Measurements from ENCODE around the gene LYSET. TPM values are rescaled to one million over a fixed set of nuclear protein-coding genes. Genes with fewer than 3 reads are reported as not detected.
"Not testable (repeated sequence)": the region's sequence is repeated elsewhere in the genome, so short reads cannot be mapped to it uniquely, and the experiment has no call there.

Gene LYSET
- total RNA-seq, 1 donor from 2014 or later: 31.1 TPM

DNA sequence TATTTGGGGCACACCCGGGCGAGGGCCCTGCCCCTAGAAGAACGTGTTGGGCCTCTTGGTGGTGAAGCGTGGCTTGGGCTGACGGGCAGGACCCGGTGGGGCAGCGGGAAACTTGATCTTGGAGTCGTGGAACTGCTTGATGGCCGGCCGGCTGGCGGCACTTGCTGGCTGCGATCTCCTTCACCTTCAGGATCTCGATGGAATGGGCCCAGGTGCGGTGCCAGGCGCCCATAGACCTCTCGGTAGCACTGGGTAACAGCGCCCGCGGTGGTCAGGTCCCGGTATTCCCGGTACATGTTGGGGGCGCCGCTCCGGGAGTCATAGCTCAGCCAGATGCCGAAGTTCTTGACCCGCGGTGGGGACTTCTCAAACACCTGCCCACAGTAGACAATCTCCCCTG, 38.4 kb downstream of the LYSET start:
- DNase-seq (ENCODE audit: low read depth, low spot score): no peak
- Mint-ChIP-seq H3K27me3 (ENCODE audit: low read depth) (no peaks in the 10 kb centered on the region), H3K27ac (ENCODE audit: unreplicated experiment) (no peak overlapping the region), H3K4me1 (no peaks in the 10 kb centered on the region), H3K36me3 (ENCODE audit: low read depth) (peaks cover 35% of the 10 kb centered on the region), H3K9me3 (no peaks in the 10 kb centered on the region), H3K4me3 (no peak overlapping the region)
- TF ChIP-seq, protein P1, sequence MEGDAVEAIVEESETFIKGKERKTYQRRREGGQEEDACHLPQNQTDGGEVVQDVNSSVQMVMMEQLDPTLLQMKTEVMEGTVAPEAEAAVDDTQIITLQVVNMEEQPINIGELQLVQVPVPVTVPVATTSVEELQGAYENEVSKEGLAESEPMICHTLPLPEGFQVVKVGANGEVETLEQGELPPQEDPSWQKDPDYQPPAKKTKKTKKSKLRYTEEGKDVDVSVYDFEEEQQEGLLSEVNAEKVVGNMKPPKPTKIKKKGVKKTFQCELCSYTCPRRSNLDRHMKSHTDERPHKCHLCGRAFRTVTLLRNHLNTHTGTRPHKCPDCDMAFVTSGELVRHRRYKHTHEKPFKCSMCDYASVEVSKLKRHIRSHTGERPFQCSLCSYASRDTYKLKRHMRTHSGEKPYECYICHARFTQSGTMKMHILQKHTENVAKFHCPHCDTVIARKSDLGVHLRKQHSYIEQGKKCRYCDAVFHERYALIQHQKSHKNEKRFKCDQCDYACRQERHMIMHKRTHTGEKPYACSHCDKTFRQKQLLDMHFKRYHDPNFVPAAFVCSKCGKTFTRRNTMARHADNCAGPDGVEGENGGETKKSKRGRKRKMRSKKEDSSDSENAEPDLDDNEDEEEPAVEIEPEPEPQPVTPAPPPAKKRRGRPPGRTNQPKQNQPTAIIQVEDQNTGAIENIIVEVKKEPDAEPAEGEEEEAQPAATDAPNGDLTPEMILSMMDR (conservative IDR thresholded peaks at IDR 0.05): no peak

GRCh38 chr14:93228550-93228949, 43.4 kb downstream of the LYSET start:
- DNase-seq (ENCODE audit: low read depth, low spot score): no peak
- no peaks in the 10 kb centered on the region for H3K9me3 Mint-ChIP-seq
- no peaks in the 10 kb centered on the region for H3K27me3 Mint-ChIP-seq (ENCODE audit: low read depth)
- no peaks in the 10 kb centered on the region for H3K4me1 Mint-ChIP-seq
- H3K36me3 Mint-ChIP-seq (ENCODE audit: low read depth): peaks cover 30% of the 10 kb centered on the region
- no peak overlapping the region for H3K4me3 Mint-ChIP-seq
- H3K27ac Mint-ChIP-seq (ENCODE audit: unreplicated experiment): no peak overlapping the region
- TF ChIP-seq, protein P1 (conservative IDR thresholded peaks at IDR 0.05): no peak

DNA sequence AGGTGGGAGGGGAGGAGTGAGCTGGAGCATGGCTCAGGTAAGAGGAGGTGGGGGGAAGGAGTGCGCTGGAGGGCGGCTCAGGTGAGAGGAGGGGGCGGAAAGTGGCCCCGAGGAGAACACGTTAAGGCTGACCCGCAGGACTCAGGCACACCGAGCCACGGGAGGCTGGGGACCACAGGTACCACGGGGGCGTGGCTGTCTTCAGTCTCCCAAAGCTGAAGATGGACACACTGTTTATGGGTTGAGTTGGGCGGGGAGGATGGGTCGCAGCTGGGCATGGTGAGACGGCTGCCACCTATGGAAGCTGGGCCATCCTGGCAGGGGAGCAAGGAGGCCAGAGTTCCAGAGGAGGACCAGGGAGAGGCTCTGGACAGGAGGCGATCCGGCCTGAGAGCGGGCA, 45.4 kb downstream of the LYSET start:
- Mint-ChIP-seq H3K36me3 (ENCODE audit: low read depth) (peaks cover 24% of the 10 kb centered on the region), H3K4me1 (no peaks in the 10 kb centered on the region), H3K27ac (ENCODE audit: unreplicated experiment) (peak overlapping the region; percentile 91), H3K27me3 (ENCODE audit: low read depth) (no peaks in the 10 kb centered on the region), H3K4me3 (no peak overlapping the region), H3K9me3 (no peaks in the 10 kb centered on the region)
- TF ChIP-seq, protein P1 (conservative IDR thresholded peaks at IDR 0.05): no peak
- DNase-seq (ENCODE audit: low read depth, low spot score): no peak

DNA sequence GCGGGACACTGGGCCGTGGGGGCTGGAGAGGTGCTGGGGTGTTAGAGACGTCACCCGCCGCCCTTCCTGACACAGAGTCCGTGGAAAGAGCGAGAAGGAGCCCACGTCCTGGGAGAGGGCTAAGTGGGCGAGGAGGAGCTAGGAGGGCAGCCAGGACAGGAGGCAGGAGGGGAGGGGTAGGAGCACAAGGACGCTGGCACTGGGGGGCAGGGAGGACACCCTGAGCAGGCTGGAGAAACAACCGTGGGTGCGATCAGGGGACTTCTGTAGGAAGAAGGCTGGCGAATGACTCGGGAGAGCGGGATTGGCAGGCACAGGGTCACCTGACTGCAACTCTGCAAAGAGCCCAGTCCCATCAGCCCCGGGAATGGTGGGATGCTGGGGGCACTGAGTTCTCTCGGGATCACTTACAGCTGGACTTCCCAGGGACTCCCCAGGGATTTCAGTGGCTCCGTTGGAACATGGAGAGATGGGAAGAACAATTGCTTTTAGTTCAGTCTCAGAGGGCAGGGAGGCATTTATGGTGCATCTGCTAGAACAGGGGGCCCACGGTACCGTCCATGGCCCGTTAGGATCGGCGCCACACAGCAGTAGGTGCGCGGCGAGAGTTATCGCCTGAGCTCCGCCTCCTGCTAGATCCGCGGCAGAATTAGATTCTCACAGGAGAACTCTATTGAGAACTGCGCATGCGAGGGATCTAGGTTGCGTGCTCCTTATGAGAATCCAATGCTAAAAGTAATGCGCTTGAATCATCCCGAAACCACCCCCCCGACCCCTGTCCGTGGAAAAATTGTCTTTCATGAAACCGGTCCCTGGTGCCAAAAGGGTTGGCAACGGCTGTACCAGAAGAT, 46.2 kb downstream of the LYSET start:
- Mint-ChIP-seq H3K27me3 (ENCODE audit: low read depth) (no peaks in the 10 kb centered on the region), H3K27ac (ENCODE audit: unreplicated experiment) (no peak overlapping the region), H3K9me3 (no peaks in the 10 kb centered on the region), H3K4me1 (no peaks in the 10 kb centered on the region), H3K4me3 (no peak overlapping the region), H3K36me3 (ENCODE audit: low read depth) (peaks cover 19% of the 10 kb centered on the region)
- TF ChIP-seq, protein P1 (conservative IDR thresholded peaks at IDR 0.05): no peak
- no peak for DNase-seq (ENCODE audit: low read depth, low spot score)

GRCh38 chr14:93232159-93232558, 47.0 kb downstream of the LYSET start:
- Mint-ChIP-seq H3K4me3 (no peak overlapping the region), H3K9me3 (no peaks in the 10 kb centered on the region), H3K36me3 (ENCODE audit: low read depth) (peaks cover 15% of the 10 kb centered on the region), H3K27ac (ENCODE audit: unreplicated experiment) (no peak overlapping the region), H3K27me3 (ENCODE audit: low read depth) (no peaks in the 10 kb centered on the region), H3K4me1 (no peaks in the 10 kb centered on the region)
- TF ChIP-seq, protein P1 (conservative IDR thresholded peaks at IDR 0.05): no peak
- DNase-seq (ENCODE audit: low read depth, low spot score): no peak

DNA sequence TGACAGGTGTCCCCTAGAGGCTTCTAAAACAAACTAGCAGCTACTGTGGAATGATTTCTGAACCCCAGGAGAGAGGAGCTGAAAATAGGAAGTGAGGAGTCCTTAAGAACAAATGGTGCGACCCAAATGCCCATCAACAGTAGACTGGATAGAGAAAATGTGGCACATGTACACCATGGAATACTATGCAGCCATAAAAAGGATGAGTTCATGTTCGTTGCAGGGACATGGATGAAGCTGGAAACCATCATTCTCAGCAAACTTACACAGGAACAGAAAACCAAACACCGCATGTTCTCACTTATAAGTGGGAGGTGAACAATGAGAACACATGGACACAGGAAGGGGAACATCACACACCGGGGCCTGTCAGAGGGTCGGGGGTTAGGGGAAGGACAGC, 48.0 kb downstream of the LYSET start:
- H3K9me3 Mint-ChIP-seq, H3K4me1 Mint-ChIP-seq: not testable (repeated sequence)

More for the DNA sequence above, 48.0 kb downstream of the LYSET start:
- not testable (repeated sequence) for H3K27me3 Mint-ChIP-seq (ENCODE audit: low read depth); DNase-seq (ENCODE audit: low read depth, low spot score); H3K36me3 Mint-ChIP-seq (ENCODE audit: low read depth); H3K27ac Mint-ChIP-seq (ENCODE audit: unreplicated experiment); H3K4me3 Mint-ChIP-seq

Data from neural crest cell (in vitro differentiated cells).